GM10266 (cell line): Measurements from ENCODE around the gene VGLL4.

Experiments used
- DNase-seq: peaks from one replicate; pipeline ENCODE4 v3.0.0; 2012; ENCODE audit errors: extremely low spot score
- TF ChIP-seq, protein P1 (sequence below): IDR thresholded peaks from 2 replicates; pipeline ENCODE4 v1.5.1; 2012; ENCODE audit warnings: mild to moderate bottlenecking, low read depth; ENCODE audit not compliant: control insufficient read depth, insufficient read depth; ENCODE audit errors: missing control alignments

VGLL4 gene

DNA sequence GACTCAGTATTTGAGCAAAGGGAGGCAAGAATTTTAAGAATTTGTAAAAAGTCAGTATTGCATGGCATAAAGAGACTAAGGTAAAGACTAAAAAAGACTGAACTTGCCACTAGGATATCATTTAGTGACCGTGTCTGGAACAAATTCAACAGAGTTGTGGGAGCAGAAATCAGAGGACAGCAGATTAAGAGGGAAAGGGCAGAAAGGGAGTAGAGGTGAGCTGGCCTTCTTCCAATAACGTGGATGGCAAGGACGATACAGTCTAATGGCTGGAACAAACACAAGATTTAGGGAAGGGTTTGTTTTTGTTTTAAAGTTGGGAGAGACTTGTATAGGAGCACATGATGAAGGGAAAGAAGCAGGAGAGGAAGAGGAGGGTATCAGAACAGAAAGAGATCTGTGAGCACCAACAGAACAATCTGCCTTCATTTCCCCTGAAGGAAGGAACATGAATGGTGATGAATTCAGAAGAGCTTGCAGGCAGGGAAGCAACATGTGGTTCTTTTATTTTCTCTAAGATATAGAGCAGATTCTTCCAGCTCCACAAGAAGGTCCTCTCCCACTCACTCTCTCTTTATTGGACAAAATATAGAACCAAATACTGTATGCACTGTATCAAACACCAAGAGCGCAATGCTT lies 8.6 kb downstream of the VGLL4 start:
- DNase-seq = no peak
- TF ChIP-seq, protein P1, sequence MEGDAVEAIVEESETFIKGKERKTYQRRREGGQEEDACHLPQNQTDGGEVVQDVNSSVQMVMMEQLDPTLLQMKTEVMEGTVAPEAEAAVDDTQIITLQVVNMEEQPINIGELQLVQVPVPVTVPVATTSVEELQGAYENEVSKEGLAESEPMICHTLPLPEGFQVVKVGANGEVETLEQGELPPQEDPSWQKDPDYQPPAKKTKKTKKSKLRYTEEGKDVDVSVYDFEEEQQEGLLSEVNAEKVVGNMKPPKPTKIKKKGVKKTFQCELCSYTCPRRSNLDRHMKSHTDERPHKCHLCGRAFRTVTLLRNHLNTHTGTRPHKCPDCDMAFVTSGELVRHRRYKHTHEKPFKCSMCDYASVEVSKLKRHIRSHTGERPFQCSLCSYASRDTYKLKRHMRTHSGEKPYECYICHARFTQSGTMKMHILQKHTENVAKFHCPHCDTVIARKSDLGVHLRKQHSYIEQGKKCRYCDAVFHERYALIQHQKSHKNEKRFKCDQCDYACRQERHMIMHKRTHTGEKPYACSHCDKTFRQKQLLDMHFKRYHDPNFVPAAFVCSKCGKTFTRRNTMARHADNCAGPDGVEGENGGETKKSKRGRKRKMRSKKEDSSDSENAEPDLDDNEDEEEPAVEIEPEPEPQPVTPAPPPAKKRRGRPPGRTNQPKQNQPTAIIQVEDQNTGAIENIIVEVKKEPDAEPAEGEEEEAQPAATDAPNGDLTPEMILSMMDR = no peak

DNA sequence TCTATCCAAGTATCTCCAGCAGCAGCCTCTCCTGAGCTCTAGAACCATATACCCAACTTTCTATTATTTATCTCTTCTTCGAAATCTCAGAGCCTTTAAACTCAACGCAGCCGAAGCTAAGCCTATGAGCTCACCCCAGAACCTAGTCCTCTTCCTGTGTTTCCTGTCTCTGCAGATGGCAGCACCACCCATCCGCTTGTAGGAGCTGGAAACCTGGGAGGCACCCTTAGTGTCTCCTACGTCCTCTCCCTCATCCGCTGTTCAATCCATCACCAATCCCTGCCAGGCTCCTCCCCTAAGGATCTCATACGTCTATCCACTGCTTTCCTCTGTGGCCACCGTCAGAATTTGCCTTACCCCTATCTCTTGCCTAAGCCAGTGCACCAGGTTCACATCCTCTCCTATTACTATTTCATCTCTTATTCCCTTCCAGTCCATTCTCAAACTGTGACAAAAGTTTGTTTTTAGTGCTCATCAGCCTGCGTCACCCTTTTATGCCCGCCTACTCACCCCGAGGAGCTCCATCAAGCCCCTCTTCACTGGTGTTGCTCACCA lies 9.6 kb downstream of the VGLL4 start:
- DNase-seq = no peak
- TF ChIP-seq, protein P1 = no peak

DNA sequence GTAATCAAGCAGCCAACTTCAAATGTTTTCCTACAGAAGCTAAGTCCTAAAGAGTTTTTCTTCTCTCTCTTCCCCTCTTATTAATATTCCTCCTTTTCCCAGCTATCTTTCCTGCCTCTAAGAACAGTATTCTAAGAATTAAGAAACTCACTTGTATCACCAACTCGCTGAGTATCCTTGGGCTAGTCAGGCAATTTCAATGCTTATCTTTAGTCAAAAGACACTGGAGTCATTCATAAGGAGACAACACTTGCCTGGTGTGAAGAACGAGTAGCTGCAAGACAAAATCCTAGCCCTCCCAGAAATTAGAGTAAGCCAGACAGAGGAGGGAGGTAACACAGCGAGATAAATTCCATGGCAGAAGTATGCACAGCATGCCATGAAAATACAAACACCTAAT lies 10.7 kb downstream of the VGLL4 start:
- DNase-seq = no peak
- TF ChIP-seq, protein P1 = no peak

DNA sequence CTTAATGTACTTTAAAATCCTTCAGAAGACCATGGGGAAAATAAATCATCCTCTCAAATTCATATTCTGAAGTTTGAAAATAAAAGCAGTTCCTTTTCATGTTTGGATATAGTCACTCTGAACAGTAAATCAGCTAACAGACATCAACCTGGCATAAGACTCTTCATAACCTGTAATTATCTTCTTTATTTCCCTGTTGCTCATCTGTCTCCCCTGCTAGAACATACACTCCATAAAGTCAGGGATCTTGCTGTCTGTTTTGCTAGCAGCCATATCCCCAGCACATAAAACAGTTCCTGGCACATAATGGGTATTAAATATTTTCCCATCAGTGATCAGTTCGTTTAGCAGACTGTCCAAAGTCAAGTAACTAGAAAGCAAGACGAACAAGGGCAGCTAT lies 11.2 kb downstream of the VGLL4 start:
- no peak for DNase-seq
- TF ChIP-seq, protein P1 = no peak

DNA sequence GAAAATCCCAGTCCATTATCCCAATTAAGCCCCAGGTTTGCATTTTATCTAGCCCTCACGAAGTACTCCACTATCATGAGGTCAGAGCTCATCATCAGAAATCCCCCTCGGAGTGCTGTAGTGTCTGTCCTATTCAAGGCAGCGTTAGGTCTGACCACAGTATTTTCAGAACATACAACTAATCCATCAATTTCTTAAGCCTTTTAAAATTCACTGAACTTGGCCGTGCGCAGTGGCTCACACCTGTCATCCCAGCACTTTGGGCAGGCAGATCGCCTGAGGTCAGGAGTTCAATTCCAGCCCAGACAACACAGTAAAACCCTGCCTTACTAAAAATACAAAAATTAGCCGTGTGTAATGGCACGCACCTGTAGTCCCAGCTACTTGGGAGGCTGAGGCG lies 11.9 kb downstream of the VGLL4 start:
- TF ChIP-seq, protein P1 = no peak
- no peak for DNase-seq

DNA sequence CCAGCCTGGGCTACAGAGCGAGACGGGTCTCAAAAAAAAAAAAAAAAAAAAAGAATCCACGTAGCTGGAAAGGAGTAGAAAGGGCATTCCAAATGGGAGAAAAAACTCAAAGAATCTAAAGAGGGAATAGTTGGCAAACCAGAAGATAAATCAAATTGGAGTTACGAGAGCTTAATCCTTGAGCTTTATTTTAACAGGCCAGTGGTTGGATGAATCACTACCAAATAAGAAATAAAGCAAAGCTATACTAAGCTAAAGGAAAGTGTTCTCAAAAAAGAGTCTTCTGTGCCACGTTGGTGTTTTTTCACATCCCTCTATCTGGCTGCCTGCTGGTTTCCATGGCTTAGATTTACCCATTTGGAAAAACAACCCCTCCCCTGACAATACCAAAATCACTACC lies 14.0 kb downstream of the VGLL4 start:
- TF ChIP-seq, protein P1 = no peak
- DNase-seq = no peak

DNA sequence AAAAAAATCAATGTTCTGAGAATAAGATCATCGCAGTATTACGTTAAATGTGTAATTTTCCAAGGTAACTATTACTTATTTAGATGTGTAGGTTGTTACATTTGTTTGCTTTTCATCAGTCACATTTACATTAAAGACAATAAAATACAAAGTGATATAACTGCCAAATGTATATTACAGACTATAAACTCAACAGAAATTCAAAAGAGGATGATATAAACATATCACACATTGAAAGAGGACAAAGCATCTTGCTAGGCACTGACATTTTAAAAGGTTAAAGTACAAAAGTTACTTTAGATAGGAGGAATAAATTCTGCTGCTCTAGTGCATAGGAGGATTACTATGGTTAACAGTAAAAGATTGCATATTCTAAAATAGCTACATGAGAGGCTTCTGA lies 16.1 kb downstream of the VGLL4 start:
- no peak for DNase-seq
- TF ChIP-seq, protein P1 = no peak
